ENCODE results near the gene CD9.

CD9 gene

DNA sequence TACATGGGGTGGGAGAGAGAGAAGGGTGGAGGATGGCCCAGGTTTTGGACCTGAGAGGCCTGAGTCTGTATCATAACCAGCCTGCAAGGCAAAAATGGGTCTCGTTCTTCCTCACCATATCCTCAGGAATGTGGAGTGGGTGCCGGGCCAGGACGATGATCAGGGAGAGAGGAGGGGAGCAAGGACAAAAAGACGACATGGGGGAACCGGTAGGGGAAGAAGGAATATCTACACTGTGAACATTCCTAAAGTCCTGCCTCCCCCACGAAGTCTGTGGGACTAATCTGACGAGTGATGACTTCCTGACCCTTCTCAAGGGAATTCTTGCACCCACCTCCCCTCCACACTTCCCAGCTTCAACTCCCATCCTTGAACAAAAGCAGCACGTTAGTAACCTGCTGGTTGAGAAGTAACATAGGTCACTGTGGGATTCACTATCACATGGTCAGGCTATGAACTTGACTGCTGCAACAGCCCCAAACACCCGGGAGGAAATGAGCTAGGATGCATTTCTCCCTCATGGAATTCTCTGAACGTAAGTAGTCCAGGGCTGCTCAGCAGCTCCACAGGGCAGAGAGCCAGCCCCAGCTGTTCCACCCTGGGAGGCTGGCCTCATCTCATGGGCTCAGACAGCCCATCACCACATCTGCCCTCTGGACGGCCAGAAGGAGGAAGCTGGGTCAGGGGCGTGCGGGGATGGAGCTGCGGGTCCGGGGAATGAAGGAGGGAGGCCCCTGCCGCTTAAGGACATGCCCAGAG lies 38.9 kb upstream of the CD9 start:
- TF ChIP-seq, protein P1, sequence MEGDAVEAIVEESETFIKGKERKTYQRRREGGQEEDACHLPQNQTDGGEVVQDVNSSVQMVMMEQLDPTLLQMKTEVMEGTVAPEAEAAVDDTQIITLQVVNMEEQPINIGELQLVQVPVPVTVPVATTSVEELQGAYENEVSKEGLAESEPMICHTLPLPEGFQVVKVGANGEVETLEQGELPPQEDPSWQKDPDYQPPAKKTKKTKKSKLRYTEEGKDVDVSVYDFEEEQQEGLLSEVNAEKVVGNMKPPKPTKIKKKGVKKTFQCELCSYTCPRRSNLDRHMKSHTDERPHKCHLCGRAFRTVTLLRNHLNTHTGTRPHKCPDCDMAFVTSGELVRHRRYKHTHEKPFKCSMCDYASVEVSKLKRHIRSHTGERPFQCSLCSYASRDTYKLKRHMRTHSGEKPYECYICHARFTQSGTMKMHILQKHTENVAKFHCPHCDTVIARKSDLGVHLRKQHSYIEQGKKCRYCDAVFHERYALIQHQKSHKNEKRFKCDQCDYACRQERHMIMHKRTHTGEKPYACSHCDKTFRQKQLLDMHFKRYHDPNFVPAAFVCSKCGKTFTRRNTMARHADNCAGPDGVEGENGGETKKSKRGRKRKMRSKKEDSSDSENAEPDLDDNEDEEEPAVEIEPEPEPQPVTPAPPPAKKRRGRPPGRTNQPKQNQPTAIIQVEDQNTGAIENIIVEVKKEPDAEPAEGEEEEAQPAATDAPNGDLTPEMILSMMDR (IDR thresholded peaks at IDR 0.05; ENCODE audit: low read depth, low read length), result no peak
- H3K4me3 ChIP-seq (ENCODE audit: low read depth, low read length), result no peak overlapping the region
- in situ Hi-C loops (cut with HindIII; ENCODE audit: low sequenced_read_pairs), result no loop called here
- DNase-seq (ENCODE audit: low read depth, low spot score), result peak; percentile 71

DNA sequence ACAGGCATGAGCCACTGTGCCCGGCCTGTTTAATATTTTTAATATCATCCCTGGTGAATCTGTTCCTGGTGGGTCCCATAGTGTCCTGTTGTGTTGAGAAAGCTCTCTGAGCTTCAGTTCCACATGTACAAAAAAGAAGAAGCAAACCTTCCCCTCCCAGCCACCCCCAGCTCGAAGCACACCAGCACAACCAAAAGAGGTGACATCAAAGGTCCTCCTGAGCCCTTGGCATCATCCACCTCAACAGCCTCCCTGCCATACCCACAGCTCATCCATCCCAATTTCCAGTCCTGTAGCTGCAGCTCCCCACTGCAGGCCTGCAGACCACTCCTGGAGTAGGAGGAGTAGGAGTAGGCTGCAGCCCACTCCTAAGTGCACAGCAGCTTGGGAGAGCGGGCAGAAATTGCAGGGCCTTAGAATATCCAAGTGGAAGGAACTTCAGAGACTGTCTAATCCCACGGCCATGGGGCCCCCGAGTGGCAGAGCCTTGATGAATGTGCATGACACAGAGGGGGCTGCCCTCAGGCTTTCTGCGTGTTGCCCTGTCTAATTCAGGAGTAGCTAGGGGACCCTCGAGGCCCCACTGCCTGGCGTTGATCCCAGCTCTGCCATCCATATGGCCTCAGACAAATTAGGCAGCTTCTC lies 36.7 kb upstream of the CD9 start:
- in situ Hi-C loops (cut with HindIII; ENCODE audit: low sequenced_read_pairs), result no loop called here
- no peak for DNase-seq (ENCODE audit: low read depth, low spot score)
- no peak overlapping the region for H3K4me3 ChIP-seq (ENCODE audit: low read depth, low read length)
- TF ChIP-seq, protein P1 (IDR thresholded peaks at IDR 0.05; ENCODE audit: low read depth, low read length), result no peak

DNA sequence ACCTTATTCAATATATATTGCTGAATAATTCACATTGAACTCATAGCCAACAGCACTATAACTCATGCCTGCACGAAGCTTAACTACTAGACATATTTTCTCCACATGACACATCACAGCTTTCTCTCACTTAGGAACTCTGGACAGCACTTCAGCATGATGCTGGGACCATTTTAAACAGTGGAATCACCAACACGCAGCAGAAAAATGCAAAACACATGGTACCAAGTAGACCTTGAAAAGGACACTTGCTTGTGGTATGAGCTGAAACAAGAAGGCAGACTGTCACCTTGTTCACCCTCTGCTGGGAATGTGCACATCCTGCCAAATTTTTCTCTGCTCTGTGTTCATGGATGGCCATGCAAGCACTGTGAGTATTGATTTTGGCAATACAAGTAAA lies 34.8 kb upstream of the CD9 start:
- DNase-seq (ENCODE audit: low read depth, low spot score), result no peak
- TF ChIP-seq, protein P1 (IDR thresholded peaks at IDR 0.05; ENCODE audit: low read depth, low read length), result no peak
- no peak overlapping the region for H3K4me3 ChIP-seq (ENCODE audit: low read depth, low read length)
- in situ Hi-C loops (cut with HindIII; ENCODE audit: low sequenced_read_pairs), result no loop called here

DNA sequence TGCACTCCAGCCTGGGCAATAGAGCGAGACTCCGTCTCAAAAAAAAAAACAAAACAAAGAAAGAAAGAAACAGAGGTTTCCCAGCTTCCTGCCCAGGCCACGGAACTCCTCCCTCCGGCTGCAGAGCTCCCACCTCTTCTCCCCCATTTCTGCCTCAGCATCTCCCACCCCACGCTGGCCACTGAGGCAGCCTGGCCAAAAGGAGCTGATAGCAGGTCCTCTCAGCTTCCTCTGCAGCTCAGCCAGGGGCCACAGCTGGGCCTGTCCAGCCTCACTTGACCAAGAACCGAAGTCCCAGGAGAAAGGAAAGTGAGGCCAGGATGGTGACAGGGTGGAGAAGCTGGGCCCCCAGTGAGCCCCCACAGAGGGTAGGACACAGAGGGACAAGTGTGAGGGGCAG lies 33.4 kb upstream of the CD9 start:
- no peak overlapping the region for H3K4me3 ChIP-seq (ENCODE audit: low read depth, low read length)
- DNase-seq (ENCODE audit: low read depth, low spot score), result no peak
- in situ Hi-C loops (cut with HindIII; ENCODE audit: low sequenced_read_pairs), result no loop called here
- TF ChIP-seq, protein P1 (IDR thresholded peaks at IDR 0.05; ENCODE audit: low read depth, low read length), result no peak

DNA sequence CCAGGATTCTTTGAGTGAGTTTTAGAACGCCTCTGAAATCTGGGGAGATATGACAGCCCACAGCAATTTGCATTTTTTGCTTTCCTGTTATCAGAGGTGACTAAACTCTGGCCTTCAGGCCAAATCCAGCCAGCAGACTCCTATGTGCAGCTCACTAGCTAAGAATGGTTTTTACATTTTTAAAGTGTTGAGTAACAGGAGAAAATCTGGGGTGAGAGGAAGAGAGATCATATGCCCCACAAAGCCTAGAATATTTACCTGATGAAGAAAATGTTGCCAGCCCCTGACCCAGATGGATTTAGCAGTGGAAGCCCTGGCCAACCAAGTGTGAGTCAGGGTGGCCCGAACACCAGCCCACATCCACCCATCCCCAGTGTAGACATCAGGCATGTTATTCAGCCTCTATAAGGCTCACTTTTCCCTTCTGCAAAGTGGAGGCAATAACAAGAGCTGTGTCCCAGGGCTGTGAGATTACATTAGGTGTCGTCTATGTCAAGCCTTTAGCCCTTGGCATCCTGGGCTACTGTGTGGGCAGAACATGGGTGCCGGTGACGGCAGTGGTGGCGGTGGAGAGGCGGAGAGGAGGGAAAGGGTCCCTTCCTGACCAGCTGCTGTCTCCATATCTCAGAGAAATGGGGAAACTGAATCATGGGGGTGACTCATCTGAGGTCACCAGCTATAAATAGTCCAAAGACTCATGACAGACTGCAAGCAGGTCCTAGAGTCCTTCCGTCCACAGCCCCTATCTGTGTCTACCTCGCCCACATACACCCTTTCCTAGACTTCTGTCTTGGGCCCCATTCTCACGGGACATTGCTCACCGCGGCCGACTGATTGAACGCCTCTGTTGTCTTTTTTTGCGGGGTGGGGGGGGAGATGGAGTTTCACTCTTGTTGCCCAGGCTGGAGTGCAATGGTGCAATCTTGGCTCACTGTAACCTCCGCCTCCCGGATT lies 32.6 kb upstream of the CD9 start:
- DNase-seq (ENCODE audit: low read depth, low spot score), result peak; percentile 94
- in situ Hi-C loops (cut with HindIII; ENCODE audit: low sequenced_read_pairs), result no loop called here
- TF ChIP-seq, protein P1 (IDR thresholded peaks at IDR 0.05; ENCODE audit: low read depth, low read length), result no peak
- H3K4me3 ChIP-seq (ENCODE audit: low read depth, low read length), result no peak overlapping the region

DNA sequence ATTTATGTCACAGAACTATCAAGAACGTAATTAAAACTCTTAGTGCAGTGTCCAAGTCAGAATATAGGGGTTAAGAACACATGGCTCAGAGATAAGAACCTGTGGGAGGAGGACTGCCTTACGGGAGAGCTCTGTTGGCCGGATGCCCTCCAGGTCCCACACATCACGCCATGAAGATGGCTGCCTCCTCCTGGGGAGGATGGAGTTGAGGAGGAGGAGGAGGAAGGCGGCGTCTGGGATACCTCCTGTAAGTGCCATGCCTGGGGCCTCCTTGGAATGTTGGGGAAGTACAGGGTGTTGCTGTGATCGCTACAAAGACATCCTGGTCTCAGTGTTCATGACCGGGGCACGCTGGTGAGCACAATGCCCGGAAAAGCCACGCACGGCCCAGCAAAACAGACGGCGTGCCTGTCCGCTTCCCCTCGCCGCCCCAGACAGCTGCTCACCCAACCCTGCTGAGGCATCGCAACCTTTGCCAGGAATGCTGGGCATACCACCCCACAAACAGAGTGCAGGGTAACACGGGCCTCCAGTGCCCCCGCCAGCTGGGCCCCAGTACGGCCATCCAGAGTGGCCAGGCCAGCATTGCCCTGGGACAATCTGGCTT lies 28.7 kb upstream of the CD9 start:
- DNase-seq (ENCODE audit: low read depth, low spot score), result no peak
- in situ Hi-C loops (cut with HindIII; ENCODE audit: low sequenced_read_pairs), result no loop called here
- H3K4me3 ChIP-seq (ENCODE audit: low read depth, low read length), result no peak overlapping the region
- TF ChIP-seq, protein P1 (IDR thresholded peaks at IDR 0.05; ENCODE audit: low read depth, low read length), result no peak

All from astrocyte of the spinal cord (primary cell).